NCI-H187 (cell line): Measurements from ENCODE around the gene LCAT.
A peak's percentile ranks its signal among the peaks of the same experiment; 100 is the strongest.

ENCODE experiments used
- DNase-seq, 2 experiments: peaks; one replicate each; lab custom pipeline; 2025; lab: John Stamatoyannopoulos, UW

The LCAT gene

DNA sequence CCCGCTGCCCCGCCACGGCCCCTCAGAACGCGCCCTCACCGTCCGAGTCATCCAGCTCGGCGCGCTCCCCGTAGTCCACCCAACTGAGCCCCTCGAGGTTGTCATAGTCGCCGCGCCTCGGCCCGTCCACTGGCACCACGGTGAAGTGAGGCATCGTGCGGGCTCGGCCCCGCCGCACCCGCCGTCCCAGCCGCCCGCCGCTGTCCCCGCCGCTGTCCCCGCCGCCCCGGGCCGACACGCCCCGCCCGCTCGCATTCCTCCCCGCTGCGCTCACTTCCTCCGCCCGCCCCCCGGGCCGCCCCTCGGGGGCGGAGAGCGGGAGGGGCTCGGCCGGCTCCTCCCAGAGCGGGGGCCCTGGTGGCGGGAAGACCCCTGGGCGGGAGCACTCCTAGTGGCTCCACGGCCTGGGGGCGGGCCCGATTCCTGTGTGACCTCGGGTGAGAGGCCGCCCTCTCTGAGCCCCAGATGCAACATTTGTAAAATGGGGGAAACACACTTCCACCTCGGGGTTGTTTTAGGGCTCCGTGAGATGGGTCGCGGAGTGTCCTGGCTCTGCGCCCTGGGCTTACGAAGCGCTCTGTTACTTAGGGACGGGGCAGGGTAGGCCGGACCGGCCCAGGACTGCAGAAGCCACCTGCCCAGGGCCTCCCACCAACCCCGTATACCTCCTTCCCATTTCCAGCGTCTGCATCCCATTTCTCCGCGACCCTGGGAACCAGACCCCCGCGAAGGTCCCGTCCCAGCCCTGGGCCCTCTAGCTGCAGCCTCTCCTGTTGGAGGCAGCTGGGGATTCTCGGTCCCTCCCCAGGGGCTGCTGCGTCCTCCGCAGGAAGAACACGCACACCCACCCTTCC is 24.7 kb upstream of the LCAT start, which contains the start of gene SLC12A4:
TSS of gene SLC12A4 (minus strand) at position 238 of the 854 bp plus-strand sequence. CDS start at position 154, 84 bp downstream.
- no peak for DNase-seq

DNA sequence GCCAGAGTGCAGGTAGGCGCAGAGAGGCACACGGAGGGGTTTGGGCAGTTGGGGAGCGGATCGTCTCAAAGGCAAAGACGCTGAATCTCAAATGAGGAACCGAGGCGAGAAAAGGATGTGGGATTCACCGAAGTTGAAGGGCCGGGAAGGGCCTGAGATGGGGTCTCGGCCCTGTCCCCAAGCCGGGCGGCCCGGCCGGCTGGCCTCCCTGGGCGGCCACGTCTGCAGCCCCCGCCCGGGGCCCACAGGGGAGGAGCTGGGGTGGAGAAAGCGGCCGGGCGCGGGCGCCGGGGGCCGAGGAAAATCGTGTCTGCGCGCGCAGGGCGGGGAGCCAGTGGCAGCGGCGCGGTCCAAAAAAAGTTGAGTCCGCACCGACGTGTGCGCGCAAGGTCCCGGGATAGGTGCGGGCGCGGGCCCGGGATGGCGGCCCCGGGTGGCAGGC is 24.1 kb upstream of the LCAT start:
- no peak for DNase-seq

- DNase-seq, result no peak
Observed at GRCh38 chr16:67967183-67967957, 23.4 kb upstream of the LCAT start.

- DNase-seq, result no peak
Observed at GRCh38 chr16:67966549-67967182, 22.7 kb upstream of the LCAT start.

DNA sequence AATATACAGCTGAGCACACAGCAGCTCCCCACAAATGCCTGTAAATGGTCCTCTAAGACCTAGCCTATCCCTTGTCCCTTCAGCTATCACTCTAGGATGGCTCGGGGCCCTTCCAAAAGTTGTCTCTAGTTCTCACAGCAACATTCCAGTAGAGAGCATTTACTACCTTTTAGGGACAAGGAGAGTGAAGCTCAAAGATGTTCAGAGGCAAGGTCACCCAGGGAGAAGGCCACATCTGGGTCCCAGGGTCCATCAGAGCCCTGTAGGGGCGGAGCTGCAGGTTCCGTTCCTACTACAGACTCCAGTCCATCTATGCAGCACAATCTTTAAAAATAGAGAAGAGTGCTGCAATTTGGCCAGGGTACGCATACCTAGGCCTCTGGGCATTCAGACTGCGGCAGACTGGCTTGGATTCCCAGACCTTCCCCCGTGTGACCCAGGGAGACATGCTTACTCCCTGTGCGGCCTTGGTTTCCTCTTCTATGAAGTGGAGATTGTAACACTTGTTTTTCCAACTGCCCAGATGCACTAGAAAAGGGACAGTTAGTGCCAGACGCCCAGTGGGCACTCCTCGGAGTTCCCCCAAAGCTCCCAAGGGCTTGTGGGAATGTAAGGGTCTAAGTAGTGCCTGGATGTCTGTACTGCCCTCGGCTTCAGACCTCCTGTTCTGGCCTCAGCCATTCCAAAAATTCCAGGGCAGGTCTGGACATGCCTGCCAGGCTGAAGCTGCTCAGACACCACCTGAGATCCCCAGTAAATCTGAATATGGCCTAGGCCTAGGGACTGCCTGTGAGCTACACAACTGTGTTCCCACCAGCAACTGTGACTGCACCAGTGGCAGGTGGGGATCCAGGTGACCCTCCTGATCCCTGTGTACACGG is 22.0 kb upstream of the LCAT start:
- no peak for DNase-seq

- no peak for DNase-seq
Observed at GRCh38 chr16:67964477-67965131, 20.7 kb upstream of the LCAT start.

- no peak for DNase-seq
Observed at GRCh38 chr16:67963662-67964321, 19.9 kb upstream of the LCAT start.

- DNase-seq, result no peak
Observed at GRCh38 chr16:67963292-67963661, 19.4 kb upstream of the LCAT start.

GRCh38 chr16:67962135-67962534 is 18.2 kb upstream of the LCAT start:
- DNase-seq, result no peak

DNA sequence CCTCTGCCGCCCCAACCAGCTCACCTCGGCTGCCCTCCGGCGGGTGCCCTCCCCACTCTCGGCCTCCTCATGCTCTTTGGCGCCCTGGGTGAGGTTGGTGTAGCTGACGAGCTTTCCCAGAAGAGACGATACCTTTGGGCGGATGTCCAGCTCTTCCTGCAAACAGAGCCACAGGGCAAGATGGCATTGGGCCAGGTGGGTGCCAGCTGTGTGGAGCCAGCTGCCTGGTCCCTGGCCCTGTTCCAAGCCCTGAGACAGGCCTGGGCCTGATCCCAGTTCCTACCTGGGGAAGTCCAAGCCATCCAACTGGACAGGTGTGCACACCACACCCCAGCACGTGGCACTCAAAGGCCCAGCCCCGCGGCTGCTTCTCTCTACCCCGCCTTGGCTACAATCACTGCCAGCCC is 17.6 kb upstream of the LCAT start:
- DNase-seq, result peak; percentile 79 to 86

DNA sequence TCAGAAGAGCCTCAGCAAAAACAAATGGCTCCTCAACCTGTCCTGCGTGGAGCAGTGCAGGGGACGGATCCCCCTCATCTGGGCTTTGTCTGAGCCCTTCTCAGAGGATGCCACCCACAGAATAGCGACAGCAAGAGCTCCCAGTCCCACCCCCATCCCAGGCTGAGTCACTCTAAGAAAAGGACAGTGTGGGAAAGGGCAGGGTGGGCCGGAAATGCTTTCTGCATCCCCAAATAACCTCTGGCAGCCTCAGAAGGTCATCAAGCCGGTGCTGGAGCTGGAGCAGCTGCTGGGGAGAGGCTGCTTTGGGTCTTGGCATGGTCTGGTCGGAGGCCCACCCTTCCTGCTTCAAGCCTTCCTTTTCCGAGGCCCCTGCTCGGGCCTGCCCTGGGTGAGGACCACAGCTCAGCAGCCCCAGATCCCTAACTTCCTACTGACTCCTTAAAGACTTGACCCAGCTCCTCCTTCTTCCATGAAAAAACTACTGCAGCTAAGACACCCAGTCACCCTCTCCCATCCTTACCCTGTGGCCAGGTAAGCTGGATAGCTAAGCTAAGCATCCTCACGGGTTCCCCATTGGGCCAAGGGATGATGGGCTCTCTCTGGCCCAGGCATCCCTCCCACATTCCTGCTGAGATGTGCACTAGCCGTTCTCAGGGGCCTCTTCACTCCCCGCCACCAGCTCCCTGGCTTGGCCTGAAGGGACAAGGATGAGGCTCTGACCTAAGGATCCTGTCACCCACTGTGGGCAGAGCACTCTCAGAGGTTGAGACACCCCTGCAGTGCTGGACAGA is 15.8 kb upstream of the LCAT start:
- DNase-seq, result no peak

DNA sequence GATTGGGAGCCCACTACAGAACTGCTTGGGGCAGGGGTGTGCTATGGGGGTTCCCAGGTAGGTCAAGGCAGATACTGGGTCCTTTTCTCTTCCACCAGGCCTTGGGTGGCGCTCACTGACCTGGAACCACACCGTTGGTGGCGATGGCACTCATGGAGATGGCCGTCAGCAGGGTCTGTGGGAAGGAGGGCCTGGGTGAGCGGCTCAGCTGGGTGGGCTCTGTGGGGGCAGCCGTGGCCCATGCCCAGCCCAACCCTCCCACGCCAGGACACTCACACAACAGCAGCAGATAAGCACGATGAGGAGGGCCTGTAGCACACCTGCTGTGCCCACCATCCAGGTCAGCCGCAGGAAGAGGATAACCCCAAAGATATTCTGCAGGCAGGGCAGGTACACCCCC is 13.7 kb upstream of the LCAT start:
- DNase-seq, result no peak

DNA sequence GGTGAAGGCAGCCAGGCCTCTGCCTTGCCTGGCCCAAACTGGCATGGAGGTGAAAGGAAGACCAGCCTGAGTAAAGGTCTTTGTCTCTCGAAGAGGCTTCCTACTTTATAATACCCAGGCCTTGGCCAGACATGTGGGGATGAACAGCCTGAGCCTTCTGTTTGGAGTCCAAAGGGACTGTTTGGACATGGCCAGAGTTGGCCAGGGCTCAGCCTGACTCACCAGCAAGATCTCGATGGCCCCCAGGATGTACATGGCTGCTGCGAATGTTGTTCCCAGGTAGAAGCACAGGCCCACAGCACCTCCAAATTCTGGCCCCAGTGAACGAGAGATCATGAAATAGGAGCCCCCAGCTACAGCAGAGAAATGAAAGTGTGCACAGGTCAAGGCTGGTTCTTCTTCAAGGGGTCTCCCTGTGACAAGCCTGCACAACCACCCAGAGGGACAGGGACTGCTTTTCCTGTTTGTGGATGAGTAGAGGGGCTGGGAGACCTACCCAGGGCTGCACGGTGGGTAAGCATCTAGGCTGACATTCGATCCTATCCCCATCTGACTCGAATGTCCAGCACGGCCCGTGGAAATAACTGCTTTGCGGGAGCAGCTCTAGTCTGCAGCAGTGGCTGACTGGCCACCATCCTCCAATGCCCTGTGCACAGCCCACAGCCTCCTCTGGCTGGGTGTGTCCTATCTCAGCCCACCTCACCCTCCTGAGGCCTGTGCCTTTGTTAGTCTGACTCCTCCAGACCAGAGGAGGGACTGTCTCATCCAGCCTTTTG is 10.7 kb upstream of the LCAT start:
- no peak for DNase-seq

GRCh38 chr16:67953641-67954375 is 9.9 kb upstream of the LCAT start:
- DNase-seq, result no peak

GRCh38 chr16:67951485-67951884 is 7.6 kb upstream of the LCAT start:
- no peak for DNase-seq

- DNase-seq, result no peak
Observed at GRCh38 chr16:67950335-67950843, 6.5 kb upstream of the LCAT start.

GRCh38 chr16:67949645-67950044 is 5.7 kb upstream of the LCAT start:
- no peak for DNase-seq

- no peak for DNase-seq
Observed at GRCh38 chr16:67948015-67948414, 4.1 kb upstream of the LCAT start.
